A549 (cell line): ENCODE results near the gene RAB20. TPM values are rescaled to one million over a fixed set of nuclear protein-coding genes. Genes with fewer than 3 reads are reported as not detected.
"Not testable (repeated sequence)": the region's sequence is repeated elsewhere in the genome, so short reads cannot be mapped to it uniquely, and the experiment has no call there.

Experiments
- ATAC-seq, 2 experiments: fragments of 200-7000 bp in 1 of 2; fragments of >200 bp in 1 of 2; cut with Nextera tagmentation in 1 of 2; cut with Tn5 transposase in 1 of 2; 3 replicates each; pipeline versions ENCODE4 v1.8.0 to v1.9.1; 2018 to 2020; ENCODE audit warnings: mild to moderate bottlenecking in 1 of 2, moderate library complexity in 1 of 2
- CTCF ChIA-PET: fragments of 300-600 bp; sonication (Branson Sonifier 250); formaldehyde crosslinking; extraction: SDS; loops from one replicate; lab custom pipeline; 2021; ENCODE audit warnings: antibody characterized with exemption, inconsistent platforms; lab: Yijun Ruan, JAX
- POLR2A ChIA-PET: fragments of 350-600 bp; formaldehyde crosslinking; extraction: SDS; loops from one replicate; lab custom pipeline; 2021; ENCODE audit warnings: antibody characterized with exemption, inconsistent platforms; lab: Yijun Ruan, JAX
- DNase-seq, 2 experiments: peaks; one replicate each; pipeline versions ENCODE4 v3.0.0 to v3.0.0-alpha.2; 2011 to 2016; ENCODE audit warnings: low read depth in 1 of 2, low spot score in 1 of 2
- FAIRE-seq: peaks from 2 replicates; lab custom pipeline; 2011; peaks lifted over from hg19 to GRCh38; lab: Jason Lieb, UNC
- H3K27ac ChIP-seq, 2 experiments: fragments of >200 bp; sonication (Bioruptor Twin); formaldehyde crosslinking; 3 replicates each; pipeline ENCODE4 v1.5.1; 2016 to 2017
- H3K4me1 ChIP-seq: fragments of >200 bp; sonication (Bioruptor Twin); formaldehyde crosslinking; 3 replicates; pipeline ENCODE4 v1.6.1; 2016
- H3K4me2 ChIP-seq: fragments of >200 bp; sonication (Bioruptor Twin); formaldehyde crosslinking; 3 replicates; pipeline ENCODE4 v1.6.1; 2016
- H3K4me3 ChIP-seq: fragments of >200 bp; sonication (Bioruptor Twin); formaldehyde crosslinking; 3 replicates; pipeline ENCODE4 v1.5.1; 2016
- H3K9me3 ChIP-seq: fragments of >200 bp; sonication (Bioruptor Twin); formaldehyde crosslinking; 3 replicates; pipeline ENCODE4 v1.6.1; 2016
- CHD4 ChIP-seq: fragments of 200-600 bp; sonication (generic); IDR thresholded peaks from 2 replicates; pipeline ENCODE4 v1.6.1; 2016; ENCODE audit warnings: antibody characterized with exemption, mild to moderate bottlenecking, borderline replicate concordance
- ELK1 ChIP-seq: fragments of 150-350 bp; IDR thresholded peaks from 2 replicates; pipeline ENCODE4 v1.6.1; 2014; ENCODE audit warnings: low read depth, mild to moderate bottlenecking, low read length
- ESRRA ChIP-seq: fragments of 150-350 bp; IDR thresholded peaks from 2 replicates; pipeline ENCODE4 v1.6.1; 2014; ENCODE audit warnings: mild to moderate bottlenecking, low read length, borderline replicate concordance
- FOSB ChIP-seq: fragments of 250-450 bp; sonication (Bioruptor Pico); IDR thresholded peaks from 2 replicates; pipeline ENCODE4 v1.5.0; 2020; ENCODE audit warnings: mild to moderate bottlenecking, moderate library complexity
- FOSL2 ChIP-seq, 2 experiments: fragments of 450-650 bp in 1 of 2; fragments of >200 bp in 1 of 2; sonication (Bioruptor Twin) in 1 of 2; formaldehyde crosslinking; IDR thresholded peaks; 2 replicates each; pipeline versions ENCODE4 v1.5.0 to v1.6.1; 2016 to 2020; ENCODE audit warnings: mild to moderate bottlenecking in 1 of 2, moderate library complexity in 1 of 2
- GATA3 ChIP-seq: IDR thresholded peaks from 2 replicates; pipeline ENCODE4 v1.6.1; 2012; ENCODE audit warnings: borderline replicate concordance
- HDAC2 ChIP-seq: fragments of 200-600 bp; sonication (generic); IDR thresholded peaks from 2 replicates; pipeline ENCODE4 v1.6.1; 2016
- HOXA7 ChIP-seq: fragments of 250-450 bp; sonication (Bioruptor Pico); IDR thresholded peaks from 2 replicates; pipeline ENCODE4 v1.5.0; 2020; ENCODE audit warnings: mild to moderate bottlenecking, moderate library complexity
- KDM1A ChIP-seq: fragments of 200-600 bp; sonication (generic); IDR thresholded peaks from 2 replicates; pipeline ENCODE4 v1.6.1; 2016; ENCODE audit warnings: low read depth, mild to moderate bottlenecking
- PBX3 ChIP-seq: IDR thresholded peaks from 2 replicates; pipeline ENCODE4 v1.6.1; 2012
- POLR2AphosphoS2 ChIP-seq: conservative IDR thresholded peaks from 2 replicates; pipeline ENCODE4 v1.6.1; 2012; ENCODE audit warnings: low read length, improper control_type of control experiment, inconsistent platforms
- RAD21 ChIP-seq, 2 experiments: fragments of >200 bp in 1 of 2; sonication (Bioruptor Twin) in 1 of 2; formaldehyde crosslinking in 1 of 2; IDR thresholded peaks in 1 of 2; conservative IDR thresholded peaks in 1 of 2; 2 replicates in 1 of 2; 3 replicates in 1 of 2; pipeline ENCODE4 v1.6.1; 2012 to 2018; ENCODE audit warnings: inconsistent platforms in 1 of 2
- RFX5 ChIP-seq: fragments of 450-650 bp; IDR thresholded peaks from 2 replicates; pipeline ENCODE4 v1.7.1; 2014; ENCODE audit warnings: antibody characterized with exemption, mild to moderate bottlenecking, moderate library complexity
- RNF2 ChIP-seq: fragments of 200-600 bp; sonication (generic); IDR thresholded peaks from 2 replicates; pipeline ENCODE4 v1.6.1; 2016; ENCODE audit warnings: low read depth, mild to moderate bottlenecking, antibody characterized with exemption, moderate library complexity, borderline replicate concordance
- SMC3 ChIP-seq: fragments of >200 bp; sonication (Bioruptor Twin); formaldehyde crosslinking; IDR thresholded peaks from 3 replicates; pipeline ENCODE4 v1.6.1; 2018; ENCODE audit warnings: inconsistent platforms
- TP53 ChIP-seq: fragments of 250-450 bp; sonication (Bioruptor Pico); IDR thresholded peaks from 2 replicates; pipeline ENCODE4 v1.5.0; 2021; ENCODE audit warnings: mild to moderate bottlenecking, moderate library complexity
- WGBS: methylation state at CpG from one replicate; pipeline ENCODE4 v1.1.6; 2017; ENCODE audit errors: missing lambda C conversion rate; 5-methylcytosine and 5-hydroxymethylcytosine counted together
- polyA plus RNA-seq, 4 experiments: library from polyadenylated mRNA; depleted of rRNA in 3 of 4; stranded (reverse); fragments of >200 nt; fragmentation: RNase III in 1 of 4; extraction: RNeasy Plus Mini Kit Qiagen cat#74134 plus additional on column Dnase treatment in 1 of 4; gene quantifications; 2 replicates in 3 of 4; 3 replicates in 1 of 4; pipeline ENCODE4 v1.2.3, GENCODE V29; 2011 to 2017
- TF ChIP-seq, protein P1 (sequence below): IDR thresholded peaks from 2 replicates; pipeline ENCODE4 v1.6.1; 2012; ENCODE audit warnings: low read depth, borderline replicate concordance
- TF ChIP-seq, protein P2 (sequence below): fragments of 200-600 bp; sonication (generic); IDR thresholded peaks from 2 replicates; pipeline ENCODE4 v1.6.1; 2016; ENCODE audit warnings: antibody characterized with exemption, mild to moderate bottlenecking, moderate library complexity

The RAB20 gene
- polyA plus RNA-seq, 2 of the 4 experiments (the other 2 are of a cell fraction), result 1.0 to 1.5 TPM

DNA sequence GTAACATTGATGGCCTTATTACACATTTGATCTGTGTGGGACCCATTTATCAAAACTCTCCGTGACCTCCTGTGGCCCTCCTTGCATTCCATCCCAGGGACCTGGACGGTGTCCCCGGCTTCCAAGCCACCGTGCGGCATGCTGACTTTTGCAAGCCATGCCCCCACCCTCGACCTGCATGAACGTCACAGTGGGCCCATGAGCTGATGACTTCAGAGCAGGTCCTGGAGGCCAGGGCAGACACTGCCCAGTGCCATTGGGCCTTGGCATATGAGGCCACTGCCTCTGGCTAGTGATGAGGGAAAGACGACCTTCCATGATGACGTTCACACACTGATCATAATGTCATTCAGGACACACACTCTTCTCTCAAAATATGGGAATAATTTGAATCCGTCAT, 62.8 kb downstream of the RAB20 start:
- ATAC-seq, result no peak
- TF ChIP-seq RFX5, result no peak
- H3K4me1 ChIP-seq, result no peaks in the 10 kb centered on the region
- H3K4me2 ChIP-seq, result no peak overlapping the region
- no peak for DNase-seq
- H3K4me3 ChIP-seq, result no peak overlapping the region
- H3K9me3 ChIP-seq, result no peaks in the 10 kb centered on the region
- ChIA-PET POLR2A (no interaction called here), CTCF (interaction anchor here (1.0 kb wide), 1 partner anchor 43 kb away, joined by 3 read pairs; no protein-coding TSS in a partner anchor)
- no peak for FAIRE-seq
- H3K27ac ChIP-seq, result no peak overlapping the region
- 94% methylated on average over 10 of the region's 10 CpGs for WGBS

GRCh38 chr13:110498327-110498726, 63.2 kb downstream of the RAB20 start:
- no peak for TF ChIP-seq HDAC2
- TF ChIP-seq HOXA7 (CRISPR knock-in tag), result no peak
- TF ChIP-seq RAD21 (conservative IDR thresholded peaks at IDR 0.05 in 1 of 2, IDR thresholded peaks at IDR 0.05 in 1 of 2), result no peak
- no peak for TF ChIP-seq CHD4
- TF ChIP-seq, protein P1, sequence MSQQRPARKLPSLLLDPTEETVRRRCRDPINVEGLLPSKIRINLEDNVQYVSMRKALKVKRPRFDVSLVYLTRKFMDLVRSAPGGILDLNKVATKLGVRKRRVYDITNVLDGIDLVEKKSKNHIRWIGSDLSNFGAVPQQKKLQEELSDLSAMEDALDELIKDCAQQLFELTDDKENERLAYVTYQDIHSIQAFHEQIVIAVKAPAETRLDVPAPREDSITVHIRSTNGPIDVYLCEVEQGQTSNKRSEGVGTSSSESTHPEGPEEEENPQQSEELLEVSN, result no peak
- TF ChIP-seq FOSL2 (IDR thresholded peaks at IDR 0.05), result no peak
- no peak for TF ChIP-seq FOSL2 (CRISPR knock-in tag; IDR thresholded peaks at IDR 0.05)
- no peak for TF ChIP-seq GATA3
- TF ChIP-seq, protein P2, sequence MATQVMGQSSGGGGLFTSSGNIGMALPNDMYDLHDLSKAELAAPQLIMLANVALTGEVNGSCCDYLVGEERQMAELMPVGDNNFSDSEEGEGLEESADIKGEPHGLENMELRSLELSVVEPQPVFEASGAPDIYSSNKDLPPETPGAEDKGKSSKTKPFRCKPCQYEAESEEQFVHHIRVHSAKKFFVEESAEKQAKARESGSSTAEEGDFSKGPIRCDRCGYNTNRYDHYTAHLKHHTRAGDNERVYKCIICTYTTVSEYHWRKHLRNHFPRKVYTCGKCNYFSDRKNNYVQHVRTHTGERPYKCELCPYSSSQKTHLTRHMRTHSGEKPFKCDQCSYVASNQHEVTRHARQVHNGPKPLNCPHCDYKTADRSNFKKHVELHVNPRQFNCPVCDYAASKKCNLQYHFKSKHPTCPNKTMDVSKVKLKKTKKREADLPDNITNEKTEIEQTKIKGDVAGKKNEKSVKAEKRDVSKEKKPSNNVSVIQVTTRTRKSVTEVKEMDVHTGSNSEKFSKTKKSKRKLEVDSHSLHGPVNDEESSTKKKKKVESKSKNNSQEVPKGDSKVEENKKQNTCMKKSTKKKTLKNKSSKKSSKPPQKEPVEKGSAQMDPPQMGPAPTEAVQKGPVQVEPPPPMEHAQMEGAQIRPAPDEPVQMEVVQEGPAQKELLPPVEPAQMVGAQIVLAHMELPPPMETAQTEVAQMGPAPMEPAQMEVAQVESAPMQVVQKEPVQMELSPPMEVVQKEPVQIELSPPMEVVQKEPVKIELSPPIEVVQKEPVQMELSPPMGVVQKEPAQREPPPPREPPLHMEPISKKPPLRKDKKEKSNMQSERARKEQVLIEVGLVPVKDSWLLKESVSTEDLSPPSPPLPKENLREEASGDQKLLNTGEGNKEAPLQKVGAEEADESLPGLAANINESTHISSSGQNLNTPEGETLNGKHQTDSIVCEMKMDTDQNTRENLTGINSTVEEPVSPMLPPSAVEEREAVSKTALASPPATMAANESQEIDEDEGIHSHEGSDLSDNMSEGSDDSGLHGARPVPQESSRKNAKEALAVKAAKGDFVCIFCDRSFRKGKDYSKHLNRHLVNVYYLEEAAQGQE, result no peak
- no peak for TF ChIP-seq TP53 (CRISPR knock-in tag)
- TF ChIP-seq KDM1A, result no peak
- TF ChIP-seq RNF2, result no peak
- TF ChIP-seq PBX3, result no peak
- TF ChIP-seq, all 56 proteins: peak for 0
- FAIRE-seq, result no peak
- H3K4me2 ChIP-seq, result no peak overlapping the region
- 83% methylated on average over 5 of the region's 5 CpGs for WGBS
- DNase-seq, result no peak
- no peak for ATAC-seq
- H3K27ac ChIP-seq, result no peak overlapping the region
- H3K4me3 ChIP-seq, result no peak overlapping the region
- ChIA-PET CTCF (interaction anchor here (1.0 kb wide), 1 partner anchor 42 kb away, joined by 3 read pairs; no protein-coding TSS in a partner anchor), POLR2A (no interaction called here)
- no peaks in the 10 kb centered on the region for H3K9me3 ChIP-seq
- no peaks in the 10 kb centered on the region for H3K4me1 ChIP-seq

GRCh38 chr13:110497896-110498295, 63.6 kb downstream of the RAB20 start:
- FAIRE-seq, H3K4me2 ChIP-seq, H3K4me1 ChIP-seq, POLR2A ChIA-PET, ATAC-seq, DNase-seq, H3K9me3 ChIP-seq, H3K27ac ChIP-seq, H3K4me3 ChIP-seq: not testable (repeated sequence)
- CTCF ChIA-PET, result interaction anchor here (1.0 kb wide), 1 partner anchor 42 kb away, joined by 3 read pairs; no protein-coding TSS in a partner anchor
- 100% methylated on average over 2 of the region's 3 CpGs for WGBS

- DNase-seq (no peak), ATAC-seq (no peak)
- Histone ChIP-seq H3K27ac (no peak overlapping the region), H3K4me1 (no peaks in the 10 kb centered on the region), H3K9me3 (no peaks in the 10 kb centered on the region), H3K4me2 (no peak overlapping the region), H3K4me3 (no peak overlapping the region)
- CTCF ChIA-PET, result interaction anchor here (2.7 kb wide), 1 partner anchor 41 kb away, joined by 9 read pairs; no protein-coding TSS in a partner anchor
- POLR2A ChIA-PET, result no interaction called here
- no peak for TF ChIP-seq FOSB (CRISPR knock-in tag)
- TF ChIP-seq RNF2, result no peak
- TF ChIP-seq HDAC2, result no peak
- no peak for TF ChIP-seq TP53 (CRISPR knock-in tag)
- no peak for TF ChIP-seq POLR2AphosphoS2
- no peak for TF ChIP-seq SMC3
- TF ChIP-seq, protein P1, result no peak
- no peak for TF ChIP-seq ELK1
- no peak for TF ChIP-seq ESRRA
- TF ChIP-seq FOSL2 (IDR thresholded peaks at IDR 0.05), result no peak
- TF ChIP-seq FOSL2 (CRISPR knock-in tag; IDR thresholded peaks at IDR 0.05), result no peak
- TF ChIP-seq, all 56 proteins: peak for 0
- 80% methylated on average over 1 of the region's 2 CpGs for WGBS
- FAIRE-seq, result no peak
Measured at GRCh38 chr13:110497003-110497402, 64.5 kb downstream of the RAB20 start.
